A549 (cell line): ENCODE results near the gene ZNF213. TPM values are rescaled to one million over a fixed set of nuclear protein-coding genes. Genes with fewer than 3 reads are reported as not detected.

Experiments
- ATAC-seq, 2 experiments: fragments of 200-7000 bp in 1 of 2; fragments of >200 bp in 1 of 2; cut with Nextera tagmentation in 1 of 2; cut with Tn5 transposase in 1 of 2; 3 replicates each; pipeline versions ENCODE4 v1.8.0 to v1.9.1; 2018 to 2020; ENCODE audit warnings: mild to moderate bottlenecking in 1 of 2, moderate library complexity in 1 of 2
- CTCF ChIA-PET: fragments of 300-600 bp; sonication (Branson Sonifier 250); formaldehyde crosslinking; extraction: SDS; loops from one replicate; lab custom pipeline; 2021; ENCODE audit warnings: antibody characterized with exemption, inconsistent platforms; lab: Yijun Ruan, JAX
- POLR2A ChIA-PET: fragments of 350-600 bp; formaldehyde crosslinking; extraction: SDS; loops from one replicate; lab custom pipeline; 2021; ENCODE audit warnings: antibody characterized with exemption, inconsistent platforms; lab: Yijun Ruan, JAX
- DNase-seq, 2 experiments: peaks; one replicate each; pipeline versions ENCODE4 v3.0.0 to v3.0.0-alpha.2; 2011 to 2016; ENCODE audit warnings: low read depth in 1 of 2, low spot score in 1 of 2
- FAIRE-seq: peaks from 2 replicates; lab custom pipeline; 2011; peaks lifted over from hg19 to GRCh38; lab: Jason Lieb, UNC
- H3K27ac ChIP-seq, 2 experiments: fragments of >200 bp; sonication (Bioruptor Twin); formaldehyde crosslinking; 3 replicates each; pipeline ENCODE4 v1.5.1; 2016 to 2017
- H3K4me1 ChIP-seq: fragments of >200 bp; sonication (Bioruptor Twin); formaldehyde crosslinking; 3 replicates; pipeline ENCODE4 v1.6.1; 2016
- H3K4me2 ChIP-seq: fragments of >200 bp; sonication (Bioruptor Twin); formaldehyde crosslinking; 3 replicates; pipeline ENCODE4 v1.6.1; 2016
- H3K4me3 ChIP-seq: fragments of >200 bp; sonication (Bioruptor Twin); formaldehyde crosslinking; 3 replicates; pipeline ENCODE4 v1.5.1; 2016
- H3K9me3 ChIP-seq: fragments of >200 bp; sonication (Bioruptor Twin); formaldehyde crosslinking; 3 replicates; pipeline ENCODE4 v1.6.1; 2016
- BHLHE40 ChIP-seq: IDR thresholded peaks from 2 replicates; pipeline ENCODE4 v1.6.1; 2012; ENCODE audit warnings: low read depth, low read length, inconsistent platforms
- CBX2 ChIP-seq: fragments of 200-600 bp; sonication (generic); IDR thresholded peaks from 2 replicates; pipeline ENCODE4 v1.6.1; 2016; ENCODE audit warnings: low read depth, mild to moderate bottlenecking, borderline replicate concordance
- CHD2 ChIP-seq: fragments of 150-350 bp; IDR thresholded peaks from 2 replicates; pipeline ENCODE4 v1.6.1; 2014; ENCODE audit warnings: low read length; ENCODE audit not compliant: partially characterized antibody
- ESRRA ChIP-seq: fragments of 150-350 bp; IDR thresholded peaks from 2 replicates; pipeline ENCODE4 v1.6.1; 2014; ENCODE audit warnings: mild to moderate bottlenecking, low read length, borderline replicate concordance
- HEYL ChIP-seq: fragments of 250-450 bp; sonication (Bioruptor Pico); IDR thresholded peaks from 2 replicates; pipeline ENCODE4 v1.8.0; 2021; ENCODE audit warnings: mild to moderate bottlenecking, moderate library complexity
- HMGXB4 ChIP-seq: fragments of 250-450 bp; sonication (Bioruptor Pico); IDR thresholded peaks from 2 replicates; pipeline ENCODE4 v1.5.0; 2021; ENCODE audit warnings: mild to moderate bottlenecking, moderate library complexity, borderline replicate concordance
- KDM5A ChIP-seq: fragments of 200-600 bp; sonication (generic); IDR thresholded peaks from 2 replicates; pipeline ENCODE4 v1.6.1; 2016; ENCODE audit warnings: antibody characterized with exemption, mild to moderate bottlenecking
- MYC ChIP-seq: IDR thresholded peaks from 2 replicates; pipeline ENCODE4 v1.6.1; 2012; ENCODE audit warnings: mild to moderate bottlenecking, inconsistent platforms, low read length, improper control_type of control experiment, borderline replicate concordance
- NFE2L2 ChIP-seq: fragments of 150-350 bp; conservative IDR thresholded peaks from 2 replicates; pipeline ENCODE4 v1.6.1; 2014; ENCODE audit warnings: low read length
- NPAS2 ChIP-seq: fragments of 250-450 bp; sonication (Bioruptor Pico); IDR thresholded peaks from 2 replicates; pipeline ENCODE4 v1.8.0; 2022; ENCODE audit warnings: mild to moderate bottlenecking, moderate library complexity, borderline replicate concordance
- POLR2A ChIP-seq: IDR thresholded peaks from 2 replicates; pipeline ENCODE4 v1.6.1; 2012; ENCODE audit warnings: mild to moderate bottlenecking, low read length
- RCOR1 ChIP-seq: fragments of 150-350 bp; IDR thresholded peaks from 2 replicates; pipeline ENCODE4 v1.6.1; 2014; ENCODE audit warnings: antibody characterized with exemption, low read length, low read depth
- TP53 ChIP-seq: fragments of 250-450 bp; sonication (Bioruptor Pico); IDR thresholded peaks from 2 replicates; pipeline ENCODE4 v1.5.0; 2021; ENCODE audit warnings: mild to moderate bottlenecking, moderate library complexity
- ZFP36 ChIP-seq: fragments of 450-650 bp; IDR thresholded peaks from 2 replicates; pipeline ENCODE4 v1.6.1; 2014; ENCODE audit warnings: borderline replicate concordance; ENCODE audit not compliant: partially characterized antibody
- WGBS: methylation state at CpG from one replicate; pipeline ENCODE4 v1.1.6; 2017; ENCODE audit errors: missing lambda C conversion rate; 5-methylcytosine and 5-hydroxymethylcytosine counted together
- polyA plus RNA-seq, 4 experiments: library from polyadenylated mRNA; depleted of rRNA in 3 of 4; stranded (reverse); fragments of >200 nt; fragmentation: RNase III in 1 of 4; extraction: RNeasy Plus Mini Kit Qiagen cat#74134 plus additional on column Dnase treatment in 1 of 4; gene quantifications; 2 replicates in 3 of 4; 3 replicates in 1 of 4; pipeline ENCODE4 v1.2.3, GENCODE V29; 2011 to 2017
- TF ChIP-seq, protein P1 (sequence below): fragments of >200 bp; sonication (Bioruptor Twin); formaldehyde crosslinking; IDR thresholded peaks from 3 replicates; pipeline ENCODE4 v1.6.1; 2016
- TF ChIP-seq, protein P2 (sequence below): fragments of 150-350 bp; IDR thresholded peaks from 2 replicates; pipeline ENCODE4 v1.6.1; 2014; ENCODE audit warnings: low read depth, mild to moderate bottlenecking, low read length
- TF ChIP-seq, protein P3 (sequence below): fragments of 200-600 bp; sonication (generic); IDR thresholded peaks from 2 replicates; pipeline ENCODE4 v1.6.1; 2016; ENCODE audit warnings: antibody characterized with exemption, mild to moderate bottlenecking, moderate library complexity
- TF ChIP-seq, protein P4 (sequence below): IDR thresholded peaks from 2 replicates; pipeline ENCODE4 v1.6.1; 2012

The ZNF213 gene
- polyA plus RNA-seq, 2 of the 4 experiments (the other 2 are of a cell fraction) = 0.72 to 6.1 TPM

- ATAC-seq (no peak), DNase-seq (no peak), FAIRE-seq (no peak)
- TF ChIP-seq BHLHE40 (no peak), CBX2 (no peak), RCOR1 (no peak), HEYL (CRISPR knock-in tag) (no peak), NFE2L2 (no peak), ESRRA (no peak), TP53 (CRISPR knock-in tag) (no peak), MYC (no peak), POLR2A (no peak), NPAS2 (CRISPR knock-in tag) (no peak), ZFP36 (no peak)
- TF ChIP-seq, protein P1, sequence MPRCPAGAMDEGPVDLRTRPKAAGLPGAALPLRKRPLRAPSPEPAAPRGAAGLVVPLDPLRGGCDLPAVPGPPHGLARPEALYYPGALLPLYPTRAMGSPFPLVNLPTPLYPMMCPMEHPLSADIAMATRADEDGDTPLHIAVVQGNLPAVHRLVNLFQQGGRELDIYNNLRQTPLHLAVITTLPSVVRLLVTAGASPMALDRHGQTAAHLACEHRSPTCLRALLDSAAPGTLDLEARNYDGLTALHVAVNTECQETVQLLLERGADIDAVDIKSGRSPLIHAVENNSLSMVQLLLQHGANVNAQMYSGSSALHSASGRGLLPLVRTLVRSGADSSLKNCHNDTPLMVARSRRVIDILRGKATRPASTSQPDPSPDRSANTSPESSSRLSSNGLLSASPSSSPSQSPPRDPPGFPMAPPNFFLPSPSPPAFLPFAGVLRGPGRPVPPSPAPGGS = no peak
- TF ChIP-seq, protein P2, sequence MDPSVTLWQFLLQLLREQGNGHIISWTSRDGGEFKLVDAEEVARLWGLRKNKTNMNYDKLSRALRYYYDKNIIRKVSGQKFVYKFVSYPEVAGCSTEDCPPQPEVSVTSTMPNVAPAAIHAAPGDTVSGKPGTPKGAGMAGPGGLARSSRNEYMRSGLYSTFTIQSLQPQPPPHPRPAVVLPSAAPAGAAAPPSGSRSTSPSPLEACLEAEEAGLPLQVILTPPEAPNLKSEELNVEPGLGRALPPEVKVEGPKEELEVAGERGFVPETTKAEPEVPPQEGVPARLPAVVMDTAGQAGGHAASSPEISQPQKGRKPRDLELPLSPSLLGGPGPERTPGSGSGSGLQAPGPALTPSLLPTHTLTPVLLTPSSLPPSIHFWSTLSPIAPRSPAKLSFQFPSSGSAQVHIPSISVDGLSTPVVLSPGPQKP = no peak
- Histone ChIP-seq H3K4me1 (peaks cover 19% of the 10 kb centered on the region; the same call in 2 of the 3 replicates), H3K9me3 (no peaks in the 10 kb centered on the region), H3K4me3 (no peak overlapping the region), H3K27ac (no peak overlapping the region), H3K4me2 (no peak overlapping the region)
- ChIA-PET CTCF (interaction anchor here (0.9 to 5.5 kb wide), 9 partner anchors 9 to 139 kb away, joined by 3 to 40 read pairs (median 19); no protein-coding TSS in a partner anchor), POLR2A (no interaction called here)
- WGBS = 87% methylated on average over 53 of the region's 53 CpGs
These were observed 35.8 kb downstream of the ZNF213 start for GRCh38 chr16:3170440-3171180.

- ChIA-PET CTCF (interaction anchor here (0.8 to 5.5 kb wide), 8 partner anchors 10 to 140 kb away, joined by 3 to 40 read pairs (median 12); no protein-coding TSS in a partner anchor), POLR2A (interaction anchor here (0.7 to 1.9 kb wide), 8 partner anchors 10 to 40 kb away, joined by 3 to 10 read pairs (median 6); partner anchors contain the start of gene ZNF213)
- H3K9me3 ChIP-seq = no peaks in the 10 kb centered on the region
- TF ChIP-seq ZFP36 (no peak), CHD2 (no peak)
- H3K4me3 ChIP-seq = no peak overlapping the region
- DNase-seq = no peak
- no peak for FAIRE-seq
- H3K4me1 ChIP-seq = peaks cover 20% of the 10 kb centered on the region; the same call in 2 of the 3 replicates
- ATAC-seq = peak; percentile 6 to 7; a peak in 3 of 6 replicates
- H3K4me2 ChIP-seq = peak overlapping the region; percentile 51; the same call in 2 of the 3 replicates
- H3K27ac ChIP-seq = peak overlapping the region in 1 of 2 experiments; percentile 17; a peak in 1 of 6 replicates
- 86% methylated on average over 34 of the region's 35 CpGs for WGBS
These were observed 36.5 kb downstream of the ZNF213 start for GRCh38 chr16:3171181-3171854.

- Histone ChIP-seq H3K4me1 (peaks cover 20% of the 10 kb centered on the region; the same call in 2 of the 3 replicates), H3K27ac (peak overlapping the region in 1 of 2 experiments; percentile 57; a peak in 2 of 6 replicates), H3K9me3 (no peaks in the 10 kb centered on the region), H3K4me2 (peak overlapping the region; percentile 51), H3K4me3 (0 out of 3 replicates have a peak overlapping the region, but pooled peaks have one; percentile 2)
- POLR2A ChIA-PET = interaction anchor here (0.7 to 1.9 kb wide), 8 partner anchors 11 to 40 kb away, joined by 3 to 10 read pairs (median 6); partner anchors contain the start of gene ZNF213
- CTCF ChIA-PET = interaction anchor here (0.8 to 5.5 kb wide), 8 partner anchors 10 to 114 kb away, joined by 3 to 40 read pairs (median 20); no protein-coding TSS in a partner anchor
- 2% methylated on average over 25 of the region's 41 CpGs for WGBS
- ATAC-seq (peak; percentile 84 to 86), DNase-seq (peak; percentile 82 to 94), FAIRE-seq (no peak)
- TF ChIP-seq, protein P3, sequence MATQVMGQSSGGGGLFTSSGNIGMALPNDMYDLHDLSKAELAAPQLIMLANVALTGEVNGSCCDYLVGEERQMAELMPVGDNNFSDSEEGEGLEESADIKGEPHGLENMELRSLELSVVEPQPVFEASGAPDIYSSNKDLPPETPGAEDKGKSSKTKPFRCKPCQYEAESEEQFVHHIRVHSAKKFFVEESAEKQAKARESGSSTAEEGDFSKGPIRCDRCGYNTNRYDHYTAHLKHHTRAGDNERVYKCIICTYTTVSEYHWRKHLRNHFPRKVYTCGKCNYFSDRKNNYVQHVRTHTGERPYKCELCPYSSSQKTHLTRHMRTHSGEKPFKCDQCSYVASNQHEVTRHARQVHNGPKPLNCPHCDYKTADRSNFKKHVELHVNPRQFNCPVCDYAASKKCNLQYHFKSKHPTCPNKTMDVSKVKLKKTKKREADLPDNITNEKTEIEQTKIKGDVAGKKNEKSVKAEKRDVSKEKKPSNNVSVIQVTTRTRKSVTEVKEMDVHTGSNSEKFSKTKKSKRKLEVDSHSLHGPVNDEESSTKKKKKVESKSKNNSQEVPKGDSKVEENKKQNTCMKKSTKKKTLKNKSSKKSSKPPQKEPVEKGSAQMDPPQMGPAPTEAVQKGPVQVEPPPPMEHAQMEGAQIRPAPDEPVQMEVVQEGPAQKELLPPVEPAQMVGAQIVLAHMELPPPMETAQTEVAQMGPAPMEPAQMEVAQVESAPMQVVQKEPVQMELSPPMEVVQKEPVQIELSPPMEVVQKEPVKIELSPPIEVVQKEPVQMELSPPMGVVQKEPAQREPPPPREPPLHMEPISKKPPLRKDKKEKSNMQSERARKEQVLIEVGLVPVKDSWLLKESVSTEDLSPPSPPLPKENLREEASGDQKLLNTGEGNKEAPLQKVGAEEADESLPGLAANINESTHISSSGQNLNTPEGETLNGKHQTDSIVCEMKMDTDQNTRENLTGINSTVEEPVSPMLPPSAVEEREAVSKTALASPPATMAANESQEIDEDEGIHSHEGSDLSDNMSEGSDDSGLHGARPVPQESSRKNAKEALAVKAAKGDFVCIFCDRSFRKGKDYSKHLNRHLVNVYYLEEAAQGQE = no peak
- TF ChIP-seq KDM5A (no peak), HMGXB4 (no peak; the same call in 1 of the 2 replicates), NFE2L2 (no peak), RCOR1 (no peak)
- TF ChIP-seq, protein P2 = no peak
- TF ChIP-seq, protein P4, sequence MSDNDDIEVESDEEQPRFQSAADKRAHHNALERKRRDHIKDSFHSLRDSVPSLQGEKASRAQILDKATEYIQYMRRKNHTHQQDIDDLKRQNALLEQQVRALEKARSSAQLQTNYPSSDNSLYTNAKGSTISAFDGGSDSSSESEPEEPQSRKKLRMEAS = peak; percentile 57; the same call in 1 of the 2 replicates
These were observed 37.2 kb downstream of the ZNF213 start for GRCh38 chr16:3171855-3172593.
